Sciatic nerve (tissue), 2 donors: ENCODE data around the gene PPM1G. TPM values are rescaled to one million over a fixed set of nuclear protein-coding genes. Genes with fewer than 3 reads are reported as not detected.

Experiments
- ATAC-seq: fragments of 200-7000 bp; cut with Tn5 transposase; one replicate; pipeline ENCODE4 v1.9.1; 2020; ENCODE audit warnings: mild to moderate bottlenecking, moderate library complexity
- DNase-seq: peaks from one replicate; pipeline ENCODE4 v3.0.0-alpha.2; 2020; ENCODE audit warnings: low spot score
- intact Hi-C: fragments of 100-400 bp; cut with DNase I; formaldehyde crosslinking; loops from one replicate; pipeline ENCODE4 v1.14.2; 2022
- total RNA-seq: library from RNA; stranded (reverse); fragmentation: NEBNext Ultra II Directional; extraction: Animal tissue kit (Norgen Biotek cat#: 25700); gene quantifications from one replicate; pipeline ENCODE4 v1.2.1, GENCODE V29; 2021
- donor health status: DM: no; HTN: no; CAD: no.
- donor health status: DM: no; HTN: no; CAD: no.

Gene PPM1G
- total RNA-seq, 1 donor from 2014 or later: 37.8 TPM

GRCh38 chr2:27420996-27421395 lies 11.6 kb upstream of the PPM1G start:
- ATAC-seq (no peak), DNase-seq (no peak)
- intact Hi-C loops: no loop called here

DNA sequence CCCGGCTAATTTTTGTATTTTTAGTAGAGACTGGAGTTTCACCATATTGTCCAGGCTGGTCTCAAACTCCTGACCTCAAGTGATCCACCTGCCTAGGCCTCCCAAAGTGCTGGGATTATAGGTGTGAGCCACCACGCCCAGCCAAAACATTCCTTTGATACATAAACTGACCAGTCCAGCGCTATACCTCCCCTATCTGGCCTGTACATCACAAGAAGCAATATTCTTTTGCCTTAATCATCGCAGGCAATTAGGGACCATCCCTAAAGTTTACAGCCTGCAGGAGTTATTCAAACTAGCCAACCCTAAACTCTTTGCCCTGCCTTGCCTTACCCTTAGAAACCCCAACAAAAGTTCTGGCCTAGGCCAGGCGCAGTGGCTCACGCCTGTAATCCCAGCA lies 6.8 kb upstream of the PPM1G start:
- intact Hi-C loops: no loop called here
- DNase-seq (no peak), ATAC-seq (no peak)

GRCh38 chr2:27412419-27413152 lies 3.2 kb upstream of the PPM1G start:
- DNase-seq (no peak), ATAC-seq (no peak)
- intact Hi-C loops: no loop called here

- ATAC-seq (peak; percentile 7), DNase-seq (peak; percentile 68)
- intact Hi-C loops: no loop called here
These were observed 630 bp downstream of the PPM1G start for GRCh38 chr2:27408601-27409320.

- intact Hi-C loops: no loop called here
- ATAC-seq: no peak
- DNase-seq: no peak
These were observed 1.4 kb downstream of the PPM1G start for GRCh38 chr2:27407798-27408491.

DNA sequence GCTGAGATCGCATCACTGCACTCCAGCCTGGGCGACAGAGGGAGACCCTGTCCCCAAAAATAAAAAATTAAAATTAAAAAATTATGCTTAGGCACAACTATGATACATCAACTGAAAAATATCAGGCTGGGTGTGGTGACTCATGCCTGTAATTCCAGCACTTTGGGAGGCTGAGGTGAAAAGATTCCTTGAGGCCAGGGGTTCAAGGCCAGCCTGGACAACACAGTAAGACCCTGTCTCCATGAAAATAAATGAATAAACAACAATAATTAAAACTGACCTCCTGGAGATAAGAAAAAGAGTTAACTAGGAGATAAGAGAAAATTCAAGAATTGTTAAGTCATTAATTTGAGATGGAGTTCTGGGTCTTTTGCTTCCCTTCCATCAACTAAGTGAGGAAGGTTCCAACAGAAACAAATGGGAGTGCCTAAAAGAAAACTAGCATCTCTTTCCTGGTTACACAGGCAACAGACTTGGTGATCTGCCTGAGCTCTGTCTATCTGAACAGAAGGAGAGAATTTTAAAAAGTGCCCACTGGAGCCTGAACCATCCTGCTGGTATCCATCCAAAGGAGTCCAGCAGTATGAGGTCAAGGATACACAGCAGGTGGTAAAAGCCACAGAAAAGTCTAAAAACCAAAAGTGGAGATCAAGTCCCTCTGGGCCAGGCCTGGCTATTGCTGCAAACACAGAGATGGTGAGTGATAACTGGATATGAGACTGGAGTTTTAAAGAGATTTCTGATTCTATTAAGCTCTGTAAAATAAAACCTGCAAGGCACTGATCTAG lies 8.8 kb downstream of the PPM1G start:
- ATAC-seq (no peak), DNase-seq (no peak)
- intact Hi-C loops: no loop called here

- intact Hi-C loops: no loop called here
- DNase-seq: no peak
These were observed 10.4 kb downstream of the PPM1G start for GRCh38 chr2:27398962-27399361.

GRCh38 chr2:27393225-27393624 lies 16.2 kb downstream of the PPM1G start:
- no peak for ATAC-seq
- intact Hi-C loops: no loop called here
- DNase-seq: no peak

More at GRCh38 chr2:27398962-27399361, 10.4 kb downstream of the PPM1G start:
- no peak for ATAC-seq

- DNase-seq (no peak), ATAC-seq (no peak)
- intact Hi-C loops: no loop called here
These were observed 18.3 kb downstream of the PPM1G start for GRCh38 chr2:27390822-27391679.

DNA sequence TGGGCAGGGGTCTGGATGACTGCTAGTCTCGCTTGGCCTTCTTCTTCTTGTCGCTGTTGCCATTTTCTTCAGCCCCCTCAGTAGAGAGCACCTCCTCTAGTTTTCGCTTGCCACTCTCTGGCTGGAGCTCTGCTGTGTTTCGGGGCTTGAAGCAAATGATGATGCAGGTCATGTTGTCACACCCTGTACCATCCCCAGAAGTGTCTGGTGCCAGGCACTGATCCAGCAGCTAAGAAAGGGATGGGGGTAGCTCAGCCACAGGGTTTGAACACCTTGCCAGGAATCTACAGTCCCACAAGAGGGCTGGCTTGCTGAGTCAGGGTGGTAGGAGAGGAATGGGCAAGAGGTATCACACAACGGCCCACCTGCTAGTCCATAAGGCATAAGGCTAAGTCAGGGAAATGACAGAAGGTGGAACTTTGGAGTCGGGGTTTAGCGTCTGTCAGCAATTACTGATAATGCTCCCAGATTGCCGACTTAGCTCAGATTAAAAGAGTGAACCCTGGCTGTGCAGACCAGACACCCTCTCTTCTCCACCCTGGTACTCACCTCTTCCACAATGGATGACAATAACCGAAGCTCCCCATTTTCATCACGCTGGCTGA lies 27.7 kb downstream of the PPM1G start:
- intact Hi-C loops: no loop called here
- no peak for DNase-seq
- ATAC-seq: no peak

DNA sequence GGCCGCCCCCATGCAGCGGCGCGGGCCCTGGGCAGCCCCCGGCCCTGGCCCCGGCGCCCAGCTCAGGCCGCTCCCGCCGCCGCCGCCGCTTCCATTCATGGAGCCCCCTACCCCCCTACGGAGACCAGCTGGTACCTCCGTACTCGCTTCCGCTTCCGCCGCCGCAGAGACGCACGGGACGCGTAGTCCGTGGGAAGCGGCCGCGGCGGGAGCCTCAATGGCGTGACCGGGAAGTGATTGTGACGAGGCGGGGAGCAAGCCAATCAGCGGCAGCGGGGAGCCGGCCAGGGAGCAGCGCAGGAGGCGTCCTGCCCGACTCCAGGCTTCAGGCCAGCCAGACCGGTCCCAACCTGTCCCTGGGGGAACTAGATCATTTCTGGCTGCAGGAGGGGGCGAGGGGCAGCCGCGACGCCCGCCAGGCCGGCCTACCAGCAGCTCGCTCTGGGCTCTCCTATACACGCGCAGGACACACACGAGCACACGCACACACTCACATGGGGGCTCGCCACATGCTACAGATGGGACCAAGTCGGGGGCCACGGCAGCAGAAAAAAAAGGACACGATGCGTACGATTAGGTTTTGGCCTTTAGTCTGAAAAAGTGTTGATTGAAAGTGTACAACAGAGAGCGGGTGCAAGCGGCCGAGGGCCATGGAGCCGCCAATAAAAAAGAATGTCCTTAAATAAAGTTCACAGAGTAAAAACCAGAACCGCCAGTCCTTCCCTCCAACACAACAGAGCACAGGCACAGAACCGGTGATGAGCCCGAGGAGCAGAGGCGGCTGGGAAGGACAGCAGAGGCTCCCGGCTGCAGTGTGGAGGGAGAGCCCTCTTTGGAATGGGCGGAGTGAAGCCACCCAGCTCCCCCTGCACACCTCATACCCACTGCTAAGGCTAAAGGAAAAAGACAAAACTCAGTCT lies 28.5 kb downstream of the PPM1G start, which contains the start of gene ZNF513:
Gene ZNF513, minus strand, starts transcription at position 109 of the 920 bp plus-strand sequence. CDS start 208 bp downstream, outside the sequence.
- intact Hi-C loops: no loop called here
- DNase-seq: peak; percentile 97
- ATAC-seq: peak; percentile 97

GRCh38 chr2:27379836-27380625 lies 29.4 kb downstream of the PPM1G start:
- intact Hi-C loops: no loop called here
- ATAC-seq (no peak), DNase-seq (peak; percentile 88)

GRCh38 chr2:27379383-27379835 lies 30.0 kb downstream of the PPM1G start:
- DNase-seq: no peak
- intact Hi-C loops: no loop called here
- no peak for ATAC-seq

GRCh38 chr2:27378809-27379290 lies 30.5 kb downstream of the PPM1G start:
- no peak for DNase-seq
- intact Hi-C loops: no loop called here
- no peak for ATAC-seq

- intact Hi-C loops: no loop called here
- ATAC-seq (no peak), DNase-seq (no peak)
These were observed 31.1 kb downstream of the PPM1G start for GRCh38 chr2:27378096-27378808.
